KG1 (cell line): ENCODE data around the gene SYNDIG1.

Source experiments
- DNase-seq: peaks from one replicate; lab custom pipeline; 2025; lab: John Stamatoyannopoulos, UW

Gene SYNDIG1

GRCh38 chr20:24567508-24567907 is 98.1 kb downstream of the SYNDIG1 start:
- no peak for DNase-seq

- no peak for DNase-seq
Measured at GRCh38 chr20:24568842-24569241, 99.4 kb downstream of the SYNDIG1 start.

GRCh38 chr20:24571159-24571558 is 101.7 kb downstream of the SYNDIG1 start:
- no peak for DNase-seq

GRCh38 chr20:24572140-24572539 is 102.7 kb downstream of the SYNDIG1 start:
- no peak for DNase-seq

- DNase-seq = no peak
Measured at GRCh38 chr20:24572862-24573261, 103.4 kb downstream of the SYNDIG1 start.

- no peak for DNase-seq
Measured at GRCh38 chr20:24573557-24573956, 104.1 kb downstream of the SYNDIG1 start.

GRCh38 chr20:24574307-24574706 is 104.9 kb downstream of the SYNDIG1 start:
- DNase-seq = no peak

GRCh38 chr20:24574797-24575196 is 105.4 kb downstream of the SYNDIG1 start:
- no peak for DNase-seq

- DNase-seq = no peak
Measured at GRCh38 chr20:24575811-24576210, 106.4 kb downstream of the SYNDIG1 start.

GRCh38 chr20:24576447-24576846 is 107.0 kb downstream of the SYNDIG1 start:
- no peak for DNase-seq

- DNase-seq = no peak
Measured at GRCh38 chr20:24577271-24577909, 108.0 kb downstream of the SYNDIG1 start.

- no peak for DNase-seq
Measured at GRCh38 chr20:24578567-24579415, 109.4 kb downstream of the SYNDIG1 start.

- DNase-seq = no peak
Measured at GRCh38 chr20:24579475-24579874, 110.0 kb downstream of the SYNDIG1 start.

- DNase-seq = no peak
Measured at GRCh38 chr20:24580006-24580405, 110.6 kb downstream of the SYNDIG1 start.

- DNase-seq = no peak
Measured at GRCh38 chr20:24580855-24581254, 111.4 kb downstream of the SYNDIG1 start.

- no peak for DNase-seq
Measured at GRCh38 chr20:24581443-24582170, 112.2 kb downstream of the SYNDIG1 start.

- no peak for DNase-seq
Measured at GRCh38 chr20:24582373-24583168, 113.1 kb downstream of the SYNDIG1 start.

- DNase-seq = no peak
Measured at GRCh38 chr20:24583169-24583792, 113.9 kb downstream of the SYNDIG1 start.

GRCh38 chr20:24584078-24584477 is 114.6 kb downstream of the SYNDIG1 start:
- DNase-seq = no peak

GRCh38 chr20:24584538-24585356 is 115.3 kb downstream of the SYNDIG1 start:
- no peak for DNase-seq
